Caco-2 (cell line): ENCODE results near the gene NFATC1. TPM values are rescaled to one million over a fixed set of nuclear protein-coding genes. Genes with fewer than 3 reads are reported as not detected.

Source experiments
- BruUV-seq: library from RNA; stranded (reverse); fragments of 400-500 nt; replicated peaks from 2 replicates; lab custom pipeline; 2021; lab: Mats Ljungman, UMichigan
- CTCF ChIA-PET: fragments of 300-600 bp; sonication (Branson Sonifier 250); formaldehyde crosslinking; loops from one replicate; lab custom pipeline; 2022; ENCODE audit warnings: antibody characterized with exemption; lab: Charles Lee
- POLR2A ChIA-PET: fragments of 300-600 bp; sonication (Branson Sonifier 250); formaldehyde crosslinking; loops from one replicate; lab custom pipeline; 2022; ENCODE audit warnings: antibody characterized with exemption; lab: Charles Lee
- DNase-seq, 2 experiments: peaks; one replicate each; pipeline versions ENCODE4 v3.0.0 to v3.0.0-alpha.2; 2020 to 2022
- H3K27me3 ChIP-seq: replicated peaks from 2 replicates; pipeline ENCODE4 v1.6.0; 2011; ENCODE audit warnings: low read length; ENCODE audit not compliant: control insufficient read depth, insufficient read depth
- H3K36me3 ChIP-seq: 2 replicates; pipeline ENCODE4 v1.5.1; 2011; ENCODE audit warnings: low read length; ENCODE audit not compliant: control insufficient read depth, insufficient read depth
- H3K4me1 ChIP-seq: fragments of 250-450 bp; sonication (Bioruptor Pico); 2 replicates; pipeline ENCODE4 v1.5.1; 2020; ENCODE audit warnings: mild to moderate bottlenecking
- H3K4me3 ChIP-seq: 2 replicates; pipeline ENCODE4 v1.5.1; 2011; ENCODE audit warnings: low read depth, mild to moderate bottlenecking, control low read depth, low read length
- H3K9me3 ChIP-seq: fragments of 250-450 bp; sonication (Bioruptor Pico); 2 replicates; pipeline ENCODE4 v1.5.1; 2020; ENCODE audit warnings: mild to moderate bottlenecking, moderate library complexity
- H3K27ac Mint-ChIP-seq: one replicate; pipeline ENCODE4 v1.8.0; 2022; ENCODE audit warnings: mixed read lengths; ENCODE audit not compliant: unreplicated experiment
- H3K27me3 Mint-ChIP-seq: one replicate; pipeline ENCODE4 v1.8.0; 2022; ENCODE audit warnings: mixed read lengths; ENCODE audit not compliant: insufficient read depth, unreplicated experiment
- H3K36me3 Mint-ChIP-seq: one replicate; pipeline ENCODE4 v1.8.0; 2022; ENCODE audit warnings: mild to moderate bottlenecking, mixed read lengths; ENCODE audit not compliant: insufficient read depth, unreplicated experiment
- H3K4me1 Mint-ChIP-seq: one replicate; pipeline ENCODE4 v1.8.0; 2022; ENCODE audit warnings: low read depth, mixed read lengths; ENCODE audit not compliant: unreplicated experiment
- H3K4me3 Mint-ChIP-seq: one replicate; pipeline ENCODE4 v1.8.0; 2022; ENCODE audit warnings: mild to moderate bottlenecking, moderate library complexity, mixed read lengths; ENCODE audit not compliant: unreplicated experiment
- H3K9me3 Mint-ChIP-seq: one replicate; pipeline ENCODE4 v1.8.0; 2022; ENCODE audit warnings: mixed read lengths; ENCODE audit not compliant: unreplicated experiment
- intact Hi-C: fragments of 100-400 bp; cut with micrococcal nuclease; formaldehyde crosslinking; loops from one replicate; pipeline ENCODE4 v1.10.0; 2022; ENCODE audit not compliant: unreplicated experiment
- total RNA-seq: library from RNA; stranded (reverse); gene quantifications from 2 replicates; pipeline ENCODE4 v1.2.3, GENCODE V29; 2022
- TF ChIP-seq, protein P1 (sequence below), 2 experiments: fragments of 200-600 bp in 1 of 2; IDR thresholded peaks; 1 replicate in 1 of 2; 2 replicates in 1 of 2; pipeline versions ENCODE4 v1.5.1 to v1.8.0; 2011 to 2022; ENCODE audit warnings: antibody characterized with exemption in 1 of 2, control low read depth in 1 of 2, inconsistent platforms in 1 of 2, low read depth in 1 of 2, low read length in 1 of 2, mild to moderate bottlenecking in 1 of 2, moderate library complexity in 1 of 2; ENCODE audit not compliant: insufficient read depth in 1 of 2, severe bottlenecking in 1 of 2, unreplicated experiment in 1 of 2

The NFATC1 gene
- total RNA-seq, 1 experiment from 2014 or later: 0.66 TPM

DNA sequence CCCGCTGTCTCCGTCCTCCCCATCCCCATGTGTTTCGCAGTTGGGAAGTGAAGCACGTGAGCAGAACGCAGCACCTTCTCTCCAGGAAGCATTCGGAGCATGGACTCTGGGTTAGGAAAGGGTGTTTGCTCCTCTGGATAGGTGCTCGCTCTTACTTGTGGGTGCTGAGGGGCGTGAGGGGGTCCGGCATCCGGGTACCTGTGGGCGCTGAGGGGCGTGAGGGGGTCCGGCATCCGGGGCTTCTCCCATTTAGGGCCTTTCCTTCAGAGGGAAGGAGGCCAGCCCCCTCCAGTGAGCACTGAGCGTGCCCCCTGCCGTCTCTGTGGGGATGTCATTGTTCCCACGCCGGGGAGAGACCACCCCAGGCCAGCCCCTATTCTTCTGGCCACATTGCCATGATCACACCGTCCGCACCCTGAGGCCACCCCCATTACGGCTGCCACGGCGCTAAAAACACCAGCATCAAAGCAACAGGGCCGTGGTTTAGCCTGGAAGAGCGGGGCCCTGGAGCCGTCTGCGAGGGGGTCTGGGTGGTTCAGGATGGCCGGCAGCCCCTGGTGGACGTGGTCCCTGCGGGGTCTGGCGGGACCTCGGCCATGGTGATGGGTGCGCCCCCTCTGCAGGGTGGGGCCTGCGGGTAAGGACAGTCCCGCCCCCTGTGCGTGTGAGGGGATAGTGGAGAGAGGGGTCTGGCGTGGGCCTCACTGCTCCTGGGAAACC, 41.0 kb downstream of the NFATC1 start:
- no TSS peak for BruUV-seq
- H3K4me3 ChIP-seq: no peak overlapping the region
- Mint-ChIP-seq H3K9me3 (no peaks in the 10 kb centered on the region), H3K36me3 (no peaks in the 10 kb centered on the region), H3K27ac (no peak overlapping the region), H3K27me3 (no peaks in the 10 kb centered on the region), H3K4me3 (no peak overlapping the region), H3K4me1 (no peaks in the 10 kb centered on the region)
- DNase-seq: no peak
- ChIA-PET POLR2A (no interaction called here), CTCF (no interaction called here)
- H3K27me3 ChIP-seq: no peaks in the 10 kb centered on the region
- intact Hi-C loops: no loop called here
- no peaks in the 10 kb centered on the region for H3K4me1 ChIP-seq
- TF ChIP-seq, protein P1, sequence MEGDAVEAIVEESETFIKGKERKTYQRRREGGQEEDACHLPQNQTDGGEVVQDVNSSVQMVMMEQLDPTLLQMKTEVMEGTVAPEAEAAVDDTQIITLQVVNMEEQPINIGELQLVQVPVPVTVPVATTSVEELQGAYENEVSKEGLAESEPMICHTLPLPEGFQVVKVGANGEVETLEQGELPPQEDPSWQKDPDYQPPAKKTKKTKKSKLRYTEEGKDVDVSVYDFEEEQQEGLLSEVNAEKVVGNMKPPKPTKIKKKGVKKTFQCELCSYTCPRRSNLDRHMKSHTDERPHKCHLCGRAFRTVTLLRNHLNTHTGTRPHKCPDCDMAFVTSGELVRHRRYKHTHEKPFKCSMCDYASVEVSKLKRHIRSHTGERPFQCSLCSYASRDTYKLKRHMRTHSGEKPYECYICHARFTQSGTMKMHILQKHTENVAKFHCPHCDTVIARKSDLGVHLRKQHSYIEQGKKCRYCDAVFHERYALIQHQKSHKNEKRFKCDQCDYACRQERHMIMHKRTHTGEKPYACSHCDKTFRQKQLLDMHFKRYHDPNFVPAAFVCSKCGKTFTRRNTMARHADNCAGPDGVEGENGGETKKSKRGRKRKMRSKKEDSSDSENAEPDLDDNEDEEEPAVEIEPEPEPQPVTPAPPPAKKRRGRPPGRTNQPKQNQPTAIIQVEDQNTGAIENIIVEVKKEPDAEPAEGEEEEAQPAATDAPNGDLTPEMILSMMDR (IDR thresholded peaks at IDR 0.05; ENCODE audit: insufficient read depth in 1 of 2, low read depth in 1 of 2, low read length in 1 of 2, severe bottlenecking in 1 of 2, unreplicated experiment in 1 of 2): no peak
- no peaks in the 10 kb centered on the region for H3K9me3 ChIP-seq
- H3K36me3 ChIP-seq: no peaks in the 10 kb centered on the region

DNA sequence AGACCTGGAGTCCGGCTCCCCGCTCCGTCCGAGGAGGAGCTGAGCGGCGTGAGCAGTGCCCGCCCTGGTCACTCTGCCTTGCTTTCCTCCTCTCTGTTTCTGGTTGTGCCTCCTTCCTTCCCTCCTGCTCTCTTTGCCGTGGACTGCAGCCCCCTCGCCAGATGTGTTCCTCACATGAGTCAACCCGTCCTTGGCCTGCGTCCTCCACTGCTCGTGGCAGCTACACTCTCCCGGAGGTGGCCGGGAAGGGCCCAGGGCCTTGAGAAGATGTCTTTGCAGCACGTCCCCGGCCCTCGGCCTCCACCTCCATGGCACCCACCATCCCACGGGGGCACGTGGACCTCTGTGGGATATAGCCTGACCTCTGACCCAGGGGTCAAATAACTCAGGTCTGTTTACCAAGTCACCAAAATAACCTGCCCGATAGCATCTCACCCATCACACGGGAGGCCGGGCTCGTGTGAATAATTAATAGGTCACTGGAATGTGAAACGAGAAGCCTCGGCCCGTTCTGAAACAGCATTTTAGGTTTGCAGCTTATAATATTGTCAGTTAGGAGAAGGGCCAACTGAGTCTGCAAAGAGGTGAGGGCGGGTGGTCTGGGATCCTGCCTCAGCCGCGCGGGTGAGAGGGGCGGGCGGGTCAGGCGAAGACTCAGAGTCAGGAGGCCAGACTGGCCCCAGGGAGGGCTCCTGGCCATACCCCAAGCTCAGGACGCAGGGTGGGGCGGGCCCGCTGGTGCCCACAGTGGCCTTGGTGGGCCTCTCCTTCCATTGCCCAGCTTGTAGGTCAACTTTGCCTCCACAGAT, 42.6 kb downstream of the NFATC1 start:
- H3K27ac Mint-ChIP-seq: no peak overlapping the region

DNA sequence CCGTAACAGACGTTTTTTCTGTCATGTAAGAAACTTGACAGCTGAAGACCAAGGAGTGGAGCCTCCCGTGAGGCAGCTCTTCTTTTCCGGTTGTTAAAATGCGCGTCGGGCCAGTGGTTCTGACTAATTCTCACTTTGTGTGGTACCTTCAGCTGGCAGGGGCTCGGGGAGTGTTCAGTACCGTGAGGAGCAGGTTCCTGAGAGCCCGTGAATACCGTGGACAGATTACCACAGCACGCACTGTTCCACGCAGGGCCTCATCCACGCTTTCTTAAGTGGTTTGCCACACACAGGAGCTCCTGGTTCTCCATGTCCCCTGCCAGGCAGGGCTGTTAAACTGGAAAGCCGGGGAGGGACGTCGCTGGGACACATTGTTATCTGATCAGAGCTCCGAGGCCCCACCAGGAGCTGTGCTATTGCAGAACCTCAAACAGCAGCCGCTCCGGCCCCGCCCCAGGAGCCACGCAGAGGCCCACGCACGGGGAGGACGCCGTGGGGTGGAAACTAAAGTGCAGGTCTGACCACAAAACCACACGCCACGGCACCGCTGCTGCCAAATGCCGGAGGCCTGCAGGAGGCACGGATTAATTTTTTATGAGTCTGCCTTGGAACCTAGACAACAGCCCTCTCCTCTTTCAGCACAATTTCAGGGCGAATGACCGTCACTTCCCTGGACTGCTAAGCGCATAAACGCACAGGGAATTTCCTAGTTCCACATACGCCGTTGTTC, 43.3 kb downstream of the NFATC1 start:
- Mint-ChIP-seq H3K36me3 (no peaks in the 10 kb centered on the region), H3K27me3 (no peaks in the 10 kb centered on the region), H3K9me3 (no peaks in the 10 kb centered on the region), H3K4me1 (no peaks in the 10 kb centered on the region), H3K27ac (no peak overlapping the region), H3K4me3 (no peak overlapping the region)
- TF ChIP-seq, protein P1 (IDR thresholded peaks at IDR 0.05; ENCODE audit: insufficient read depth in 1 of 2, low read depth in 1 of 2, low read length in 1 of 2, severe bottlenecking in 1 of 2, unreplicated experiment in 1 of 2): no peak
- Histone ChIP-seq H3K36me3 (no peaks in the 10 kb centered on the region), H3K9me3 (no peaks in the 10 kb centered on the region), H3K27me3 (no peaks in the 10 kb centered on the region), H3K4me1 (no peaks in the 10 kb centered on the region), H3K4me3 (no peak overlapping the region)
- intact Hi-C loops: no loop called here
- BruUV-seq: no TSS peak
- DNase-seq: no peak
- ChIA-PET POLR2A (no interaction called here), CTCF (no interaction called here)

More for the DNA sequence above, 42.6 kb downstream of the NFATC1 start:
- no peak overlapping the region for H3K4me3 ChIP-seq
- Mint-ChIP-seq H3K4me1 (no peaks in the 10 kb centered on the region), H3K4me3 (no peak overlapping the region), H3K27me3 (no peaks in the 10 kb centered on the region), H3K36me3 (no peaks in the 10 kb centered on the region), H3K9me3 (no peaks in the 10 kb centered on the region)
- no TSS peak for BruUV-seq
- TF ChIP-seq, protein P1 (IDR thresholded peaks at IDR 0.05; ENCODE audit: insufficient read depth in 1 of 2, low read depth in 1 of 2, low read length in 1 of 2, severe bottlenecking in 1 of 2, unreplicated experiment in 1 of 2): no peak
- DNase-seq: no peak
- no peaks in the 10 kb centered on the region for H3K4me1 ChIP-seq
- H3K9me3 ChIP-seq: no peaks in the 10 kb centered on the region
- intact Hi-C loops: no loop called here
- no peaks in the 10 kb centered on the region for H3K36me3 ChIP-seq
- ChIA-PET POLR2A (no interaction called here), CTCF (no interaction called here)
- H3K27me3 ChIP-seq: no peaks in the 10 kb centered on the region
